Sigmoid colon (tissue), 4 donors: ENCODE data around the gene CIAO3.

Experiments
- CTCF ChIP-seq, 4 experiments: fragments of 450-650 bp in 3 of 4; fragments of 200-600 bp in 1 of 4; IDR thresholded peaks; one replicate each; pipeline ENCODE4 v1.5.1; 2016 to 2019; ENCODE audit warnings: antibody characterized with exemption in 4 of 4, mild to moderate bottlenecking in 3 of 4, moderate library complexity in 2 of 4
- EP300 ChIP-seq, 4 donors: sonication (generic); formaldehyde crosslinking; IDR thresholded peaks; one replicate each; pipeline ENCODE4 v1.6.1; 2017; ENCODE audit warnings: antibody characterized with exemption in 4 of 4
- POLR2A ChIP-seq, 2 donors: fragments of 450-650 bp; IDR thresholded peaks; one replicate each; pipeline ENCODE4 v1.6.1; 2016; ENCODE audit warnings: antibody characterized with exemption in 2 of 2, mild to moderate bottlenecking in 2 of 2, moderate library complexity in 2 of 2
- POLR2AphosphoS5 ChIP-seq, 4 donors: sonication (generic); formaldehyde crosslinking; IDR thresholded peaks; one replicate each; pipeline ENCODE4 v1.6.1; 2017; ENCODE audit warnings: antibody characterized with exemption in 4 of 4

- TF ChIP-seq CTCF (IDR thresholded peaks at IDR 0.05) = no peak
- no peak for TF ChIP-seq POLR2A (IDR thresholded peaks at IDR 0.05)
- no peak for TF ChIP-seq POLR2AphosphoS5 (IDR thresholded peaks at IDR 0.05)
- TF ChIP-seq EP300 (IDR thresholded peaks at IDR 0.05) = no peak
These were observed 24.2 kb upstream of the CIAO3 start for GRCh38 chr16:764848-765487.
